GM12874 (cell line): ENCODE data around the gene RDH11.

Source experiments
- TF ChIP-seq, protein P1 (sequence below): IDR thresholded peaks from 2 replicates; pipeline ENCODE4 v1.5.1; 2011; ENCODE audit warnings: low read depth, mild to moderate bottlenecking, control low read depth, low read length, moderate library complexity; ENCODE audit not compliant: insufficient read depth

The RDH11 gene

DNA sequence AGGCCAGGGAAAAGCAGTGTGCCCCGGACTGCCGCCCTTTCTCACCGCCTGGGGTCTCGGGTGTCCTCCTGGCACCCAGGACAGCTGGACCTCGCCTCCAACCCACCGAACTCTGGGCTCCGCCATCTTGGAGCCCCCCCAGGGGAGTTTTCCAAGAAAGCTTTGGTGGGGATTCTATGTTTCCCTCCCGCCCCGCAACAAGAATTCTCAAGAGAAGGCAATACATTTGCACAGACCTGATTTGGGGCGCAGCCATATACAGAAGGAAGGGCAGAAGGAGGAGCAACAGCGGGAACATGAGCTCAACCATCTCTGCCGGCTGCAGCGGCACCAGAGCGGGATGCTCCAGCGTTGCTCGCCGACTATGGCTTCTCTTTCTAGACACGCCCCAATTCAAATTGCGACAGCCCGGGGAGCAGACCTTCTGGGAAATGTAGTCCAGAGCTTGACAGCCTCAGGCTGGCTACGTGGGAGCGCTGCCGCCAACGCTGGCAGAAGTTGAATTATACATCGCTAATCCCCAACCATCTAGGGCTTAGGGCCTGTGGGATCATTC lies at the start of gene RDH11:
RDH11 (minus strand) TSS at position 371 of the 556 bp plus-strand sequence; CDS start at position 310, 61 bp downstream.
- TF ChIP-seq, protein P1, sequence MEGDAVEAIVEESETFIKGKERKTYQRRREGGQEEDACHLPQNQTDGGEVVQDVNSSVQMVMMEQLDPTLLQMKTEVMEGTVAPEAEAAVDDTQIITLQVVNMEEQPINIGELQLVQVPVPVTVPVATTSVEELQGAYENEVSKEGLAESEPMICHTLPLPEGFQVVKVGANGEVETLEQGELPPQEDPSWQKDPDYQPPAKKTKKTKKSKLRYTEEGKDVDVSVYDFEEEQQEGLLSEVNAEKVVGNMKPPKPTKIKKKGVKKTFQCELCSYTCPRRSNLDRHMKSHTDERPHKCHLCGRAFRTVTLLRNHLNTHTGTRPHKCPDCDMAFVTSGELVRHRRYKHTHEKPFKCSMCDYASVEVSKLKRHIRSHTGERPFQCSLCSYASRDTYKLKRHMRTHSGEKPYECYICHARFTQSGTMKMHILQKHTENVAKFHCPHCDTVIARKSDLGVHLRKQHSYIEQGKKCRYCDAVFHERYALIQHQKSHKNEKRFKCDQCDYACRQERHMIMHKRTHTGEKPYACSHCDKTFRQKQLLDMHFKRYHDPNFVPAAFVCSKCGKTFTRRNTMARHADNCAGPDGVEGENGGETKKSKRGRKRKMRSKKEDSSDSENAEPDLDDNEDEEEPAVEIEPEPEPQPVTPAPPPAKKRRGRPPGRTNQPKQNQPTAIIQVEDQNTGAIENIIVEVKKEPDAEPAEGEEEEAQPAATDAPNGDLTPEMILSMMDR, result no peak

GRCh38 chr14:67744046-67744445 lies 48.5 kb upstream of the RDH11 start:
- TF ChIP-seq, protein P1, result no peak

DNA sequence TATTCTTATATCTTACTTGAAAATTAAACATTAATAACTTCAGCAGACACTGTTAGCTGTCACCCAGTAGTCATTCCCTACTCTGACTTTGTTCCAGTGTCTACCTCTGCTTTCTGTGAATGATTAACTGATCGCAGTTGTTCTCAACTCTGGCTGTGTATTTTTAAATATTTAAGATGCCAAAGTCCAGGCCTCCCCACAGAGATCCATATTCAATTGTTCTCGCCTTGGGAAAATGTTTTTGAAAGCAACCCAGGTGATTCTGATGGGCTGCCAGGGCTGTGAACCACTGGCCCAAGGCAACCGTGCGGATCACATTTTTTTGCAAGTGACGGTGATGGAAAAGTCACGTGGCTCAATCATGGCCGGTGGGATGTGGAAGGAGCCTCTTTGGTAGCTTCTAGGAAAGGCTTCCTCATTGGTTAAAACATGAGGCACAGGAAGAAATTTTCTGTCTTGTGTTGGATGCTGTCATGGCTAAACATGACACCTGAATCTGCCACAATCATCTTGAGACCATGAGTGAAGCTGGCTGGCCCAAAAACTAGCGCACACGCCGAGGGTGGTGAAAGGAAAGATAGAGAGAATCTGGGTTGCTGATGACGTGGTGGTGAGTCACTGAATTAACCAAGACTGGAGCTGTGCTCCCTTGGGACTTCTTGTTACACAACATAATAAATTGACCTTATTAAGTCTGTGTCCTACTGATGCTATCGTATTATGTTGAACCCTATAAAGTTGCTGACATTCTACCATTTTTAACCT lies 43.4 kb upstream of the RDH11 start:
- TF ChIP-seq, protein P1, result no peak

DNA sequence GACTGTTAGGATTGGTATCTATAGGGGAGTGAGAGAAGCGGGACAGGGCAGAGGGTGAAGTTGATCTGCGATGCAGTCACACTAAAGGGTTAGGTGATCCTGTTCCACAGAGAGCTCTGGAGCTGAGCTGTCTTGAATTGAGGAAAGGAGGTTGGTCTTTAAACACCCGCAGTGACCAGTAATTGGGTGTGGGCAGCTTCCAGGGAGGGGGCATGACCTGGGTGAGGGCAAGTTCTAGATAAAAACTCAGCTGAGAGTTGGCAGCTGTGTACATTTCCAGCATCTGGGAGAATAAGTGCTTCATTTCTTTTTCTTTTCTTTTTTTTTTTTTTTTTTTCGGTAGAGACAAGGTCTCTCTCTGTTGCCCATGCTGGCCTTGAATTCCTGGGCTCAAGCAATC lies 41.2 kb upstream of the RDH11 start:
- TF ChIP-seq, protein P1, result no peak

- TF ChIP-seq, protein P1, result no peak
These were observed 40.0 kb upstream of the RDH11 start for GRCh38 chr14:67735336-67736147.

DNA sequence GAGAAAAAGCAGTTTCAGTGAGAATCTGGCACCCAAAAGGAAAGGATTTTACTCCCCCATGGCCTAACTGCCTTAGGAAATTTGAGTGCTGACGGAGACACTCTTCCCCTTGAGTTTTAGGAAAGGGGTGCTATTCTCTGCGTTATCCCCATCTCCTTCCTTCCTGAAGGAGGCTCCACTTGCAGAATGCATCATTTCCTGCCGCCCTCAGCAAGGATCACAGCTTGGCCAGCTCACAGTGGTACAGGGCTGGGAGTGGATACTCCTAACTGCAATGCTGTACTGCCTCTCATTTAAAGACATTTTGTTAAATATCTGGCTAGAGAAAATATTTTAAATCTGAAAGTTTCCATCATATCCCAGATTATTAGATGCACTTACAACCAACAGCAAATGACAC lies 39.1 kb upstream of the RDH11 start:
- TF ChIP-seq, protein P1, result no peak

GRCh38 chr14:67733616-67734015 lies 38.1 kb upstream of the RDH11 start:
- TF ChIP-seq, protein P1, result no peak
